ENCODE measurements around the gene FAM117A. TPM values are rescaled to one million over a fixed set of nuclear protein-coding genes. Genes with fewer than 3 reads are reported as not detected.

The FAM117A gene
- total RNA-seq, 1 experiment from 2014 or later, result 41.5 TPM

- Histone ChIP-seq H3K9me3 (no peaks in the 10 kb centered on the region), H3K4me3 (ENCODE audit: low read depth, low read length) (no peak overlapping the region), H3K27me3 (replicated peaks; ENCODE audit: control insufficient read depth, insufficient read depth, low read length) (no peaks in the 10 kb centered on the region), H3K36me3 (ENCODE audit: control insufficient read depth, insufficient read depth, low read length) (no peaks in the 10 kb centered on the region), H3K4me1 (peaks cover 16% of the 10 kb centered on the region)
- Mint-ChIP-seq H3K9me3 (ENCODE audit: unreplicated experiment) (no peaks in the 10 kb centered on the region), H3K36me3 (ENCODE audit: insufficient read depth, unreplicated experiment) (no peaks in the 10 kb centered on the region), H3K4me3 (ENCODE audit: unreplicated experiment) (no peak overlapping the region), H3K27me3 (ENCODE audit: insufficient read depth, unreplicated experiment) (no peaks in the 10 kb centered on the region), H3K4me1 (ENCODE audit: low read depth, unreplicated experiment) (peaks cover 12% of the 10 kb centered on the region), H3K27ac (ENCODE audit: unreplicated experiment) (no peak overlapping the region)
- no peak for DNase-seq
- ChIA-PET POLR2A (no interaction called here), CTCF (interaction anchor here (1.0 kb wide), 1 partner anchor 20 kb away, joined by 3 read pairs; no protein-coding TSS in a partner anchor)
- TF ChIP-seq CTCF (IDR thresholded peaks at IDR 0.05; ENCODE audit: insufficient read depth in 1 of 2, low read depth in 1 of 2, low read length in 1 of 2, severe bottlenecking in 1 of 2, unreplicated experiment in 1 of 2), result no peak
- BruUV-seq (replicated peaks), result no TSS peak
- intact Hi-C loops (cut with micrococcal nuclease; ENCODE audit: unreplicated experiment), result no loop called here
Observed at GRCh38 chr17:49741692-49742076, 22.2 kb downstream of the FAM117A start.

- no peak for DNase-seq
- TF ChIP-seq CTCF (IDR thresholded peaks at IDR 0.05; ENCODE audit: insufficient read depth in 1 of 2, low read depth in 1 of 2, low read length in 1 of 2, severe bottlenecking in 1 of 2, unreplicated experiment in 1 of 2), result no peak
- no peaks in the 10 kb centered on the region for H3K27me3 Mint-ChIP-seq (ENCODE audit: insufficient read depth, unreplicated experiment)
- ChIA-PET CTCF (no interaction called here), POLR2A (interaction anchor here (1.0 kb wide), 1 partner anchor 23 kb away, joined by 3 read pairs; the partner anchor contains the start of gene FAM117A)
- Histone ChIP-seq H3K4me1 (peaks cover 16% of the 10 kb centered on the region), H3K4me3 (ENCODE audit: low read depth, low read length) (no peak overlapping the region), H3K27me3 (replicated peaks; ENCODE audit: control insufficient read depth, insufficient read depth, low read length) (no peaks in the 10 kb centered on the region), H3K9me3 (no peaks in the 10 kb centered on the region), H3K36me3 (ENCODE audit: control insufficient read depth, insufficient read depth, low read length) (no peaks in the 10 kb centered on the region)
- no peaks in the 10 kb centered on the region for H3K9me3 Mint-ChIP-seq (ENCODE audit: unreplicated experiment)
- H3K36me3 Mint-ChIP-seq (ENCODE audit: insufficient read depth, unreplicated experiment), result no peaks in the 10 kb centered on the region
- BruUV-seq (replicated peaks), result no TSS peak
- H3K4me3 Mint-ChIP-seq (ENCODE audit: unreplicated experiment), result no peak overlapping the region
- no peak overlapping the region for H3K27ac Mint-ChIP-seq (ENCODE audit: unreplicated experiment)
- intact Hi-C loops (cut with micrococcal nuclease; ENCODE audit: unreplicated experiment), result no loop called here
- peaks cover 12% of the 10 kb centered on the region for H3K4me1 Mint-ChIP-seq (ENCODE audit: low read depth, unreplicated experiment)
Observed at GRCh38 chr17:49741009-49741691, 22.8 kb downstream of the FAM117A start.

GRCh38 chr17:49739641-49740271 lies 24.2 kb downstream of the FAM117A start:
- peaks cover 7% of the 10 kb centered on the region; the same call in 1 of the 2 replicates for H3K4me1 ChIP-seq
- Mint-ChIP-seq H3K4me3 (ENCODE audit: unreplicated experiment) (no peak overlapping the region), H3K9me3 (ENCODE audit: unreplicated experiment) (no peaks in the 10 kb centered on the region), H3K4me1 (ENCODE audit: low read depth, unreplicated experiment) (no peaks in the 10 kb centered on the region), H3K36me3 (ENCODE audit: insufficient read depth, unreplicated experiment) (no peaks in the 10 kb centered on the region), H3K27me3 (ENCODE audit: insufficient read depth, unreplicated experiment) (no peaks in the 10 kb centered on the region), H3K27ac (ENCODE audit: unreplicated experiment) (no peak overlapping the region)
- H3K36me3 ChIP-seq (ENCODE audit: control insufficient read depth, insufficient read depth, low read length), result no peaks in the 10 kb centered on the region
- POLR2A ChIA-PET, result no interaction called here
- BruUV-seq (replicated peaks), result no TSS peak
- H3K27me3 ChIP-seq (replicated peaks; ENCODE audit: control insufficient read depth, insufficient read depth, low read length), result no peaks in the 10 kb centered on the region
- TF ChIP-seq CTCF (IDR thresholded peaks at IDR 0.05; ENCODE audit: insufficient read depth in 1 of 2, low read depth in 1 of 2, low read length in 1 of 2, severe bottlenecking in 1 of 2, unreplicated experiment in 1 of 2), result no peak
- H3K9me3 ChIP-seq, result no peaks in the 10 kb centered on the region
- CTCF ChIA-PET, result interaction anchor here (0.7 kb wide), 1 partner anchor 36 kb away, joined by 5 read pairs; no protein-coding TSS in a partner anchor
- intact Hi-C loops (cut with micrococcal nuclease; ENCODE audit: unreplicated experiment), result no loop called here
- no peak overlapping the region for H3K4me3 ChIP-seq (ENCODE audit: low read depth, low read length)
- no peak for DNase-seq

Data from Caco-2 (cell line).